Thymus (tissue), 11 donors: Measurements from ENCODE around the gene EMC8. TPM values are rescaled to one million over a fixed set of nuclear protein-coding genes. Genes with fewer than 3 reads are reported as not detected.

Experiments used
- DNase-seq, 9 donors: peaks; one replicate each; pipeline ENCODE4 v3.0.0-alpha.2; 2013; ENCODE audit warnings: low spot score in 9 of 9, low read depth in 6 of 9, missing footprints in 1 of 9
- H3K27ac ChIP-seq, 2 donors: one replicate each; pipeline ENCODE4 v1.5.1; 2013; ENCODE audit warnings: control low read depth in 1 of 2, low read depth in 1 of 2, low read length in 1 of 2, mild to moderate bottlenecking in 1 of 2, moderate library complexity in 1 of 2
- H3K27me3 ChIP-seq, 2 donors: one replicate each; pipeline ENCODE4 v1.5.1; 2013; ENCODE audit warnings: low read length in 1 of 2; ENCODE audit not compliant: control insufficient read depth in 2 of 2, insufficient read depth in 1 of 2
- H3K36me3 ChIP-seq, 2 donors: one replicate each; pipeline ENCODE4 v1.5.1; 2013; ENCODE audit warnings: low read length in 1 of 2, mild to moderate bottlenecking in 1 of 2, moderate library complexity in 1 of 2; ENCODE audit not compliant: control insufficient read depth in 2 of 2, insufficient read depth in 2 of 2
- H3K4me1 ChIP-seq, 2 donors: one replicate each; pipeline ENCODE4 v1.5.1; 2013; ENCODE audit warnings: low read length in 2 of 2; ENCODE audit not compliant: control insufficient read depth in 2 of 2, insufficient read depth in 2 of 2
- H3K4me3 ChIP-seq, 2 donors: one replicate each; pipeline ENCODE4 v1.5.1; 2013; ENCODE audit warnings: low read length in 2 of 2, control low read depth in 1 of 2, mild to moderate bottlenecking in 1 of 2
- H3K9me3 ChIP-seq, 2 donors: one replicate each; pipeline ENCODE4 v1.5.1; 2013; ENCODE audit warnings: low read length in 1 of 2, mild to moderate bottlenecking in 1 of 2; ENCODE audit not compliant: control insufficient read depth in 2 of 2, insufficient read depth in 1 of 2
- WGBS: extraction: QIAGEN DNeasy Blood & Tissue Kit; methylation state at CpG from one replicate; pipeline ENCODE4 v1.1.7; 2013; 5-methylcytosine and 5-hydroxymethylcytosine counted together
- polyA plus RNA-seq: library from polyadenylated mRNA; stranded (reverse); fragments of 200-250 nt; gene quantifications from one replicate; pipeline ENCODE4 v1.2.3, GENCODE V29; 2013
- total RNA-seq: library from RNA; stranded (reverse); fragments of 120-200 nt; gene quantifications from one replicate; pipeline ENCODE4 v1.2.4, GENCODE V29; 2013
- donor health status: healthy.

EMC8 gene
- total and polyA plus RNA-seq, 2 donors, result 16.8 to 22.2 TPM

GRCh38 chr16:85829751-85830445, 30.6 kb upstream of the EMC8 start:
- no peak for DNase-seq
- H3K27me3 ChIP-seq, result peaks cover 2 to 34% of the 10 kb centered on the region in 2 donors
- no peak overlapping the region for H3K4me3 ChIP-seq

GRCh38 chr16:85829171-85829719, 29.9 kb upstream of the EMC8 start:
- WGBS, result 14% methylated on average over 15 of the region's 15 CpGs
- no peaks in the 10 kb centered on the region for H3K36me3 ChIP-seq
- H3K4me3 ChIP-seq, result no peak overlapping the region
- DNase-seq, result no peak
- peaks cover 2 to 34% of the 10 kb centered on the region in 2 donors for H3K27me3 ChIP-seq
- H3K4me1 ChIP-seq, result peaks cover 0 to 4% of the 10 kb centered on the region in 2 donors
- H3K27ac ChIP-seq, result no peak overlapping the region
- H3K9me3 ChIP-seq, result peaks cover 2 to 11% of the 10 kb centered on the region in 2 donors

More at GRCh38 chr16:85829751-85830445, 30.6 kb upstream of the EMC8 start:
- WGBS, result 17% methylated on average over 24 of the region's 24 CpGs
- Histone ChIP-seq H3K36me3 (no peaks in the 10 kb centered on the region), H3K27ac (no peak overlapping the region), H3K4me1 (peaks cover 0 to 4% of the 10 kb centered on the region in 2 donors), H3K9me3 (peaks cover 2 to 17% of the 10 kb centered on the region in 2 donors)

GRCh38 chr16:85828166-85828565, 28.8 kb upstream of the EMC8 start:
- Histone ChIP-seq H3K36me3 (no peaks in the 10 kb centered on the region), H3K27me3 (peaks cover 2 to 34% of the 10 kb centered on the region in 2 donors), H3K4me1 (peaks cover 0 to 4% of the 10 kb centered on the region in 2 donors), H3K27ac (no peak overlapping the region), H3K4me3 (no peak overlapping the region), H3K9me3 (peaks cover 2 to 12% of the 10 kb centered on the region in 2 donors)
- WGBS, result 97% methylated on average over 9 of the region's 9 CpGs
- no peak for DNase-seq

- no peak for DNase-seq
- H3K36me3 ChIP-seq, result no peaks in the 10 kb centered on the region
- peaks cover 0 to 7% of the 10 kb centered on the region in 2 donors for H3K4me1 ChIP-seq
- peaks cover 2 to 31% of the 10 kb centered on the region in 2 donors for H3K27me3 ChIP-seq
- no peak overlapping the region for H3K27ac ChIP-seq
- no peak overlapping the region for H3K4me3 ChIP-seq
- H3K9me3 ChIP-seq, result peaks cover 2 to 7% of the 10 kb centered on the region in 2 donors
- 97% methylated on average over 16 of the region's 16 CpGs for WGBS
Observed at GRCh38 chr16:85826686-85827247, 27.4 kb upstream of the EMC8 start.

DNA sequence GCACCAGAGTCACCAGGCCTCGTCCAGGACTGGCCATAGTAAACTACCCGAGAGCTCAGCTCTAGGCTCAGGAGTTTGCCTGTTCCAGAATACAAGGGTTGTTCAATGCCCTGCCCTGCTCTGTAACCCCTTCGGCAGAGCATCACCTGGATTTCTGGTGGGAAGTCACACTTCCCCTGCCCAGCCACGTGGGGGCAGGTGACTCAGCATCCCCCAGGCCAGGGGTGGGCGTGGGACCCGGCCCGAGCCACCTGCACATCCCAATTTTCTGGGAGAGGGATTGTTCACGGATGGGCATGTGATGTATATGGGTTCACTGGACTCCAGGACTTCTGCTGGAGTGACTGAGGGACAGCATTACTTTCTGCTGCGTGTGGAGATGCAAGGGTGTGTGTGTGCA, 26.0 kb upstream of the EMC8 start:
- Histone ChIP-seq H3K9me3 (peaks cover 2 to 7% of the 10 kb centered on the region in 2 donors), H3K27ac (no peak overlapping the region), H3K36me3 (no peaks in the 10 kb centered on the region), H3K4me1 (peaks cover 0 to 11% of the 10 kb centered on the region in 2 donors), H3K4me3 (no peak overlapping the region), H3K27me3 (peaks cover 5 to 35% of the 10 kb centered on the region in 2 donors)
- 77% methylated on average over 9 of the region's 9 CpGs for WGBS
- DNase-seq, result no peak

GRCh38 chr16:85824161-85825135, 25.1 kb upstream of the EMC8 start:
- Histone ChIP-seq H3K4me1 (peaks cover 0 to 8% of the 10 kb centered on the region in 2 donors), H3K36me3 (no peaks in the 10 kb centered on the region), H3K4me3 (no peak overlapping the region), H3K27me3 (peaks cover 9 to 34% of the 10 kb centered on the region in 2 donors), H3K9me3 (peaks cover 2 to 7% of the 10 kb centered on the region in 2 donors), H3K27ac (no peak overlapping the region)
- WGBS, result 92% methylated on average over 20 of the region's 20 CpGs
- no peak for DNase-seq

DNA sequence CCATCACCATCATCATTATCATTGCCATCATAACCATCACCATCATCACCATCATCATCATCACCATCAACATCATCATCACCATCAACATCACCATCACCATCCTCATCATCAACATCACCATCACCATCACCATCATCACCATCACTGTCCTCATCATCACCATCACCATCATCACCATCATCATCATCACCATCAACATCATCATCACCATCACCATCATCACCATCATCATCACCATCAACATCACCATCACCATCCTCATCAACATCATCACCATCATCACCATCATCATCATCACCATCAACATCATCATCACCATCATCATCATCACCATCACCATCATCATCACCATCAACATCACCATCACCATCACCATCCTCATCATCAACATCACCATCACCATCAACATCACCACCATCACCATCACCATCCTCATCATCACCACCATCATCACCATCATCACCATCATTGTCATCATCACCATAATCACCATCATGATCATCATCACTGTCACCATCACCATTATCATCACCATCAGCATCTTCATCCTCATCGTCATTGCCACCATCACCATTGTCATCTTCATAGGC, 24.1 kb upstream of the EMC8 start:
- H3K27me3 ChIP-seq, result peaks cover 9 to 29% of the 10 kb centered on the region in 2 donors
- no peak overlapping the region for H3K4me3 ChIP-seq
- H3K36me3 ChIP-seq, result no peaks in the 10 kb centered on the region
- H3K27ac ChIP-seq, result no peak overlapping the region
- peaks cover 0 to 2% of the 10 kb centered on the region in 2 donors for H3K9me3 ChIP-seq
- peaks cover 0 to 8% of the 10 kb centered on the region in 2 donors for H3K4me1 ChIP-seq
- no peak for DNase-seq
- 98% methylated on average over 1 of the region's 1 CpG for WGBS

GRCh38 chr16:85822145-85822544, 22.8 kb upstream of the EMC8 start:
- no peak for DNase-seq

More at GRCh38 chr16:85822145-85822544, 22.8 kb upstream of the EMC8 start:
- H3K27ac ChIP-seq, result no peak overlapping the region
- H3K27me3 ChIP-seq, result peaks cover 9 to 26% of the 10 kb centered on the region in 2 donors
- WGBS, result 96% methylated on average over 12 of the region's 12 CpGs
- H3K4me3 ChIP-seq, result no peak overlapping the region
- H3K4me1 ChIP-seq, result peaks cover 0 to 8% of the 10 kb centered on the region in 2 donors
- H3K36me3 ChIP-seq, result no peaks in the 10 kb centered on the region
- H3K9me3 ChIP-seq, result peaks cover 0 to 2% of the 10 kb centered on the region in 2 donors
